GM21390 (cell line): ENCODE measurements around the gene SORCS1.
A peak's percentile ranks its signal among the peaks of the same experiment; 100 is the strongest.

ENCODE experiments used
- ATAC-seq: cut with Tn5 transposase; IDR thresholded peaks from one replicate; pipeline ENCODE4 v1.9.1; 2021; ENCODE audit not compliant: unreplicated experiment

SORCS1 gene

DNA sequence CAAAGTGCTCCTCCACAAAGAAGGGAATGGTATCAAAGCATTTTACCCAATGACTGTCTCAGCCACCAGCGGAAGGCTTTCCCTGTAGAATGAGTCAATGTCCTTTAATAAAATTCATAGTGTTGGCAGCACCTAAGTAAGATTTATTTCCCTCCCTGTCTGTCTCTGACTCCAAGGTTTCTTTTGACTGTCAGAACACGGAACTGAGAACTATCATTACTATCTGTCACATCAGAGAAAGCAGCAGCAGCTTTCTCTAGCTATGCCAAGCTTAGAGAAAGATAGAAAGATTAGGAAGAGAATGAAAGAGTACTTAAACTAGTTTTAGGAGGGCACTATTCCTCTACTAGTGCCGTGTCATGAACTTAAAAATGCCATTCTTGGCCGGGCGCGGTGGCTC lies 400.1 kb downstream of the SORCS1 start:
- ATAC-seq, result no peak

GRCh38 chr10:106761906-106762305 lies 402.6 kb downstream of the SORCS1 start:
- no peak for ATAC-seq

GRCh38 chr10:106757521-106757920 lies 407.0 kb downstream of the SORCS1 start:
- ATAC-seq, result no peak

- ATAC-seq, result no peak
Observed at GRCh38 chr10:106751091-106751490, 413.4 kb downstream of the SORCS1 start.

DNA sequence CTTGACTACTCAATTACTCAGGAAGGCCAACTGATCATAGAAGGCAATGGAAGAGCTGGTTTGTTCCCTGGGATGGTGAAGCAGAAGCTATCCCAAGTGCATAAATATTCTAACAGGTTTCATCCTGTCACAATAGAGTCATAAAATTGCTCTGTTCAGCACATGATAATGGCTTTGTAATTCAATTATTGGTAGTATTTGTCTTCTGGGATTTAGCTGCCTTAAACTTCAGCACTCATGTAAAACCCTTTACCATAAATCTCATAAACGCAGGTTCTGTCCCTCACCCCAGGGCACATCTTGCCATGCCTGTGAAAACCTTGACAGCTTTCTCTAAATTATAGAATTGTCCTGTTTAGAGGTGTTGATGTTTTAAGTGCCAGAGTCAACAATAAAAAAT lies 417.6 kb downstream of the SORCS1 start:
- no peak for ATAC-seq

DNA sequence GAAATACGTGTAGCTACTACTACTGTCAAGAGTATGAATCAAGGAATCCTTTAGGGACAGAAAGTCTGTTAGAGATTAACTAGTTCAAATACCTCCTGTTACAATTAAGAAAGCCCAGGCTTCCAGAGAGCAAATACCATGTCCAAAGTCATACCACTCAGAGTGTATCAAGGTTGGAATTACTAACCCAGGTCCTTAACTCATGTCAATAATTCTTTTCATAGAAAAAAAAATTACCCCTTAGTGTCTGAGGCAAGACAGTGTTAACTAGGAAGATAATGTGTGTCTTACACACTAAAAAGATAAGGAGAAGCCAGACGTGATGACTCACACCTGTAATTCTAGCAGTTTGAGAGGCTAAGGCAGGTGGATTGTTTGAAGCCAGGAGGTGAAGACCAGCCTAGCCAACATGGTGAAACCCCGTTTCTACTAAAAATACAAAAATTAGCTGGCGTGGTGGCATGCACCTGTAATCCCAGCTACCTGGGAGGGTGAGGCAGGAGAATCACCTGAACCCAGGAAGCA lies 423.4 kb downstream of the SORCS1 start:
- ATAC-seq, result no peak

GRCh38 chr10:106740071-106740470 lies 424.4 kb downstream of the SORCS1 start:
- ATAC-seq, result no peak

DNA sequence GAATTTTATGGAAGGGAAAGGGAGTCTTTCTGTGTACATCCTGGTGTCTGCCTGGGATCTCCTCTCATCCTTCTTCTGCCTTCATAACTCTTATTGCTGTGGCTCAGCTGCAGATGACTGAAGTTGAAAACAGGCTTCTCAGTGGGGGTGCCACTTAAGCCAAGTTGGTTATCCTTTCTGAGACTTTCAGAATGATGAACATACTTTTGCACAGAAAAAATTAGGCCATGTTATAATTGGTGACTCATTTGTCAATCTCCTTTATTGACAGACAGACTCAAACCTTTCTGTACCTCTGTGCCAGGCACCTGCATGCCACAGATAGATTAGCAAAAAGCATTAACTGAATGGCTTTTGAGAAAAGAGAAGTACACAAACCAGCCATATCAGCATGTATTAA lies 430.3 kb downstream of the SORCS1 start:
- no peak for ATAC-seq

- no peak for ATAC-seq
Observed at GRCh38 chr10:106728232-106728631, 436.3 kb downstream of the SORCS1 start.

DNA sequence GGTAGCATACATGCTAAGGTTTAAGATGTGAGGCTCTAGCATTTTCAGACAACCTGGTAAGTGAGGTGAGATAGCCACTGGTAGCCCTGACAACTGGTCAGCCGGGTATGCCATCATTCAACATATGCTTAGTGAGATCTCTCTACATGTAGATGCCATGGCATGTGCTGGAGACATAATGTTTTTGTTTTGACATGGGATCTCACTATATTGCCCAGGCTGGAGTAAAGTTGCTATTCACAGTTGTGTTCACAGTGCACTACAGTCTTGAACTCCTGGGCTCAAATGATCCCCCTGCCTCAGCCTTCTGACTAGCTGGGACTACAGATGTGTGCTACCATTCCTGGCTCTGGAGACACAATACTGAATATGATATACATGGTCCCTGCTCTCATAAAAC lies 437.3 kb downstream of the SORCS1 start:
- ATAC-seq, result no peak

DNA sequence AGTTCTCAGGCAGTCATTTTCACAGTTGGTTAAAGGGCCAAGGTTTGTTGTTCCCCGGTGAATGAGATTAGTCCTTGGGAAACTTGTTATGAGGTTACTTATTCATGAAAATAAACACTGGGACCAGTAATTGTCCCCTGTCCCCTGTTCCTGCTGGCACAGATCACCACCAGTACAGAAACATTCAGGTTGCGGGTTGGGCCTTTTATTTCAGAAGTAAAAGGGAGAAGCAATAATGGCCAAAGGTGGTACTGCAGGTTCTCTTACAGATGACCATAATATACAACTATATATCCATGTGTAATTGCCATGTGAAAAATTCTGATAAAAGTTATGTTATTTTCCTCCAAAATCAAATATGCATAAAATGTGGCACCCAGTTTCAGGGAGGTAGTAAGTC lies 442.0 kb downstream of the SORCS1 start:
- ATAC-seq, result no peak

- no peak for ATAC-seq
Observed at GRCh38 chr10:106720683-106721082, 443.8 kb downstream of the SORCS1 start.

GRCh38 chr10:106716381-106716780 lies 448.1 kb downstream of the SORCS1 start:
- ATAC-seq, result no peak

DNA sequence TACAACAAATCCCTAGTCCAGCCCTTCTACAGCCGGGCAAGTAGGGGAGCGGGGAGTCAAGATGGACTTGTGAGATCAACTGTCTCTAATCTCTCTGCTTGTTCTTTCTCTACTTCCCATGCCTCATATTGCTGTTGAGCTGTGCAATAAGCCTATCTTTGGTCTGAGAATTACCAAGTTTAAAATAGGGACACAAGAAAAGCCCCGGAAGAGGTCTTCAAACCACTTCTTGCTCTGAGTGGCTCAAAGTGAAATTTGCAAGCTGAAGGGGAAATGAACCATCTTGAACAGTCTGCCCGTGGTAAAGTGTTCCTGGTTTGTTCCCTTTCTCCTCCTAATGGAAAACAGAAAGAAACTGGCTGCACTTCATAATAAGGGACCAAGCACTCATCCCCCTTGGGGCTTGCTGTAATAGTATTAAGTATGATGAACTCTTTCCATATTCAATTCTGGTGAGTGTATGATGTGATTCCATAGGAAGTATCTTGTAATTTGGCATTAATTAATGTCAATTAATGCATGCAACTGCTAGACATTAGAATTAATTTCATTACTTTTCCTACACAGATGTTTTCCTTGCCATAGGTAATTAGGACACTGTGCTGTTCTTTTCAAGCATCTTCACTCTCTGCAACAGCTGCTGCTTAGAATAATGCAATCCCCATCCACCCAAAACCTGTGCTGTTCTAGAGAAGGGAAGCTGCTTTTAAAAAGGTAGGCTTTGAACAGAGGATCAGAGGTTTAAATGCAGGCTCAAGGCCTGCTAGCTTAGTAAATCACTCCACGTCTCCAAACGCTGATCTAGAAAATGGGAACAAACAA lies 449.6 kb downstream of the SORCS1 start:
- no peak for ATAC-seq

- no peak for ATAC-seq
Observed at GRCh38 chr10:106713846-106714245, 450.7 kb downstream of the SORCS1 start.

DNA sequence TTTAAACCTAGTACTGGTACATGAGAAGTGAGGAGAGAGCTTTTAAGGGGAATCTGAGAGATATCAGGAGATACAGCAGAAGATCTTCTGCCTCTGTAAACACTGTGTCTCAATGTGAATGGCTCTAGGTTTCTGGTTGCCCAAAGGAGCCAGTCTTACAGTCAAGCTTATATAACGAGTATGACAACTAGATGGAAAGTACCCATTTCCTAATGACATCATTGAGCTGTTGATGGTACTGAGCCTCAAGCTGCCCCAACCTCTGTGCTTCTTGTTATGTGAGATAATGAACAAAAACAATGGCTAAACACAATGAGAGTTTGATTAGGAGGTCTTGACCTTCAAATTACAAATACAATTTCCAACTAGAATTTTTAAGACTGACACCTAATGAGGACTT lies 451.5 kb downstream of the SORCS1 start:
- no peak for ATAC-seq

- ATAC-seq, result peak; percentile 79
Observed at GRCh38 chr10:106711313-106711906, 453.1 kb downstream of the SORCS1 start.

DNA sequence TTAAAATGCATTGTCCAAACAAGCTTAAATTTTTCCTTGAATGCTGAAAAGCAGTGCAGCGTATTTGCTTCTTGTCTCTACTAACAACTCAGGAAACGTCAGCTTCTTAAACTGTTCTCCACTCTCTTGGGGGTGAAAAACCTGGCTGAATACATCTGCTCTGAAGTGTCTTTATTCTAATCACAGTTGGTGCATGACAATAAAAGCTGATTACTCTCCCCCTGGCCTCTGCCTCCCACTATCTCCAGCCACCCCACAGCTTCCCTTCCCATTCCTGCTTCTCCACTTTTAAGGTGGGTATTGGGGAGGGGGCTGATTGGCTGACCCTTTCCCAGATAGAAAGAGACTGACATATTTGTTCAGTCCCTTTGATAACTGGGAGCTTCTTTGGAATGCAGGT lies 456.0 kb downstream of the SORCS1 start:
- ATAC-seq, result no peak

DNA sequence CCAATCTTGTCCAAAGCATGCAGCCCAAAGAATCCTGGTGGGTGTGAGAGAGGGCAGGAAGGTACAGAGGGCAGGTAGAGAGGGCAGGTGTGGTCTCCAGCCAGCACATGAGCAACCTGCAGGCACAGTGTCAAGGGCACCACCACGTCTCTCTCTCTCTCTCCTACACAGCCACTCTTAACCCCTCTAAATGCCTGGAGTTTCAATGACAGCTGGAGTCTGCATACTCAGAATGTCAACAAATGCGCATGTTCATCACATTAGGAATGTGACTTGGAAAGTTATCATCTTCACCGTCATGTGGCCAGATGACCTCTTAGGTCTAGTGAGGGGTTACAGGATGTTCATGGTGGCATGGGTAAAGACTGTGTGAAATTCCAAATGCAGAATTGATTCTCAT lies 456.8 kb downstream of the SORCS1 start:
- ATAC-seq, result no peak

- no peak for ATAC-seq
Observed at GRCh38 chr10:106706127-106706526, 458.4 kb downstream of the SORCS1 start.

DNA sequence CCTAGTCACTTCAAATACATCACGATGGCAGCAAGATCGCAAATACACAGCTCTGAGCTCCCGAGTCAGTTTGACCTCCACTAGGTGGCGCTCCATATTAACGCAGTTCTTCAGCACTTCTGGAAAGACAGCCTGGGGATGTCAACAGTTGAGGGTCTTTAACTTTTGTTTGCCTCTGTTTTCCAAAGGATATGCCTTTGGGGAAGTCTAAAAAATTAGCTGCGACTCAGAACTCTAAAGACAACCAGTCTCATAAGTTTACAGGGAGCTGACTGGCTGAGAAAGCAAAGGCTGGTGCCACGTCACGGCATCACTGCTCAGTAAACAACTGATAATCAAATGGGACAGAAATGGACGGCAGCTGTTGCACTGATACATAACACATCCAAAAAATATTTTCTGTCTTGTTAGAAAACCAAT lies 458.8 kb downstream of the SORCS1 start:
- peak; percentile 81 for ATAC-seq

DNA sequence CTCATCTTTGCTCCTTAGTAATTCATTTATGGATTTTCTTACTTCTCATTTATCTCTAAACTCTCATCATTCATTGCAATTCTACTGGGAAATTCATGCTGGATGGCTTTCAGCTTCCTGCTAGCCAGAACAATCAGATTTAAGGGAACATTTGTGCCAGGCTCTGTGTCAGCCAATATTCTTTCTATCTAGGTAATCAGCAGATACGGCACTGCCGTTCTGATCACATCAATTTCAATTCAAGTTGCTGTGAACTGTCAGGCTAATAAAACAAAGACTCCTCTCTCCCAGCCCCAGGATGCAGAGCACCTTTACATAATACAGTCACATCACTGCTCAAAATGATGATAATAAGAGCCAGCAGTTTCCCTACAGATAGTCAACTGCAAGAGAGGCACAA lies 468.3 kb downstream of the SORCS1 start:
- no peak for ATAC-seq
